ENCODE measurements around the gene ATOH1.

- TF ChIP-seq CTCF (conservative IDR thresholded peaks at IDR 0.05; ENCODE audit: low read depth in 2 of 2) = no peak
- no peak for TF ChIP-seq REST (IDR thresholded peaks at IDR 0.05; ENCODE audit: unreplicated experiment)
- no peak for TF ChIP-seq CREB1 (CRISPR knock-in tag; IDR thresholded peaks at IDR 0.05; ENCODE audit: low read depth)
- TF ChIP-seq POLR2AphosphoS5 (IDR thresholded peaks at IDR 0.05; ENCODE audit: low read depth) = no peak
- TF ChIP-seq EZH2phosphoT487 (IDR thresholded peaks at IDR 0.05; ENCODE audit: unreplicated experiment) = no peak
Observed at GRCh38 chr4:93879919-93880318, 51.4 kb downstream of the ATOH1 start.
